ENCODE results near the gene PNCK. TPM values are rescaled to one million over a fixed set of nuclear protein-coding genes. Genes with fewer than 3 reads are reported as not detected.

PNCK gene
- total RNA-seq, 2 donors from 2014 or later: 0.50 to 1.2 TPM

GRCh38 chrX:153626863-153627674, 46.5 kb downstream of the PNCK start:
- DNase-seq: no peak
- H3K27ac Mint-ChIP-seq: no peak overlapping the region
- peaks cover 0 to 4% of the 10 kb centered on the region in 2 donors for H3K9me3 Mint-ChIP-seq
- no peaks in the 10 kb centered on the region for H3K4me1 Mint-ChIP-seq (ENCODE audit: low read depth)
- peaks cover 7% of the 10 kb centered on the region for H3K27me3 Mint-ChIP-seq (ENCODE audit: low read depth)
- ATAC-seq (replicated peaks in 1 of 2): no peak
- H3K4me3 Mint-ChIP-seq: no peak overlapping the region
- H3K36me3 Mint-ChIP-seq (ENCODE audit: insufficient read depth in 2 of 2): peaks cover 0 to 4% of the 10 kb centered on the region in 2 donors

DNA sequence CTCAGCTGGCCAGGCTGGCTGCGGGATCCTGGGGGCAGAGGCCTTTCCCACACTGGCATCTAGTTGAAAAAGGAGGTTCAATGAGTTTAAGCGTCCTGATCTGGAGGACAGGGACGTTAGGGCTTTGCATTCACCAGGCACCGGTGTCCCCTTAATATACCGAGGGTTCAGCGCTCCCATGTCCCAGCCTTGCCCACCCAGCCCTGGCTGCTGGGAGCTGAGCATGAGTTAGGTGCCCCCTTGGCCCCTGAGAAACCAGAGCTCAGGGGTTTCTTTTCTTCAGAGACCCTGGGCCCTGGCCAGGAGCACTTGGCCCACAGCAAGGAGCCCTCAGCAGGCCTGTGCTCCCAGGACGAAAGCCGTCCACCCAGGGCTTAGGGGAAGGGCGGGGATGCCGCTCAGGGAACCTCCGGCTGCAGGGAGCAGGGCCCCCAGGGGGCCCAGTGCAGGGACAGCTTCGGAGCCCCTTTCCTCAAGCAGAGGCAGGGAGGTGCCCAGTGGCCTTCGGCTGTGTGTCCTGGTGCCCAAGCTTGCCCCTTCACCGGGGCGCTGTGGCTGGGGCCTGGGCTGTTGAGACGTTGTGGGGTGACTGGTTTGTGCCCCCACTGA, 47.5 kb downstream of the PNCK start:
- no peak overlapping the region for H3K27ac Mint-ChIP-seq
- peaks cover 0 to 3% of the 10 kb centered on the region in 2 donors for H3K9me3 Mint-ChIP-seq
- DNase-seq: no peak
- H3K36me3 Mint-ChIP-seq (ENCODE audit: insufficient read depth in 2 of 2): peaks cover 0 to 3% of the 10 kb centered on the region in 2 donors
- no peak for ATAC-seq (replicated peaks in 1 of 2)
- peaks cover 4% of the 10 kb centered on the region for H3K27me3 Mint-ChIP-seq (ENCODE audit: low read depth)
- no peaks in the 10 kb centered on the region for H3K4me1 Mint-ChIP-seq (ENCODE audit: low read depth)
- H3K4me3 Mint-ChIP-seq: no peak overlapping the region

GRCh38 chrX:153625271-153626024, 48.2 kb downstream of the PNCK start:
- no peak for DNase-seq
- ATAC-seq (replicated peaks in 1 of 2): no peak
- Mint-ChIP-seq H3K9me3 (no peaks in the 10 kb centered on the region), H3K36me3 (ENCODE audit: insufficient read depth in 2 of 2) (no peaks in the 10 kb centered on the region), H3K27ac (no peak overlapping the region), H3K4me1 (ENCODE audit: low read depth) (no peaks in the 10 kb centered on the region), H3K4me3 (no peak overlapping the region), H3K27me3 (ENCODE audit: low read depth) (no peaks in the 10 kb centered on the region)

GRCh38 chrX:153624196-153625091, 49.2 kb downstream of the PNCK start:
- Mint-ChIP-seq H3K27me3 (ENCODE audit: low read depth) (no peaks in the 10 kb centered on the region), H3K4me1 (ENCODE audit: low read depth) (no peaks in the 10 kb centered on the region), H3K27ac (no peak overlapping the region), H3K36me3 (ENCODE audit: insufficient read depth in 2 of 2) (no peaks in the 10 kb centered on the region), H3K4me3 (no peak overlapping the region), H3K9me3 (no peaks in the 10 kb centered on the region)
- ATAC-seq (replicated peaks in 1 of 2) (no peak), DNase-seq (no peak)

DNA sequence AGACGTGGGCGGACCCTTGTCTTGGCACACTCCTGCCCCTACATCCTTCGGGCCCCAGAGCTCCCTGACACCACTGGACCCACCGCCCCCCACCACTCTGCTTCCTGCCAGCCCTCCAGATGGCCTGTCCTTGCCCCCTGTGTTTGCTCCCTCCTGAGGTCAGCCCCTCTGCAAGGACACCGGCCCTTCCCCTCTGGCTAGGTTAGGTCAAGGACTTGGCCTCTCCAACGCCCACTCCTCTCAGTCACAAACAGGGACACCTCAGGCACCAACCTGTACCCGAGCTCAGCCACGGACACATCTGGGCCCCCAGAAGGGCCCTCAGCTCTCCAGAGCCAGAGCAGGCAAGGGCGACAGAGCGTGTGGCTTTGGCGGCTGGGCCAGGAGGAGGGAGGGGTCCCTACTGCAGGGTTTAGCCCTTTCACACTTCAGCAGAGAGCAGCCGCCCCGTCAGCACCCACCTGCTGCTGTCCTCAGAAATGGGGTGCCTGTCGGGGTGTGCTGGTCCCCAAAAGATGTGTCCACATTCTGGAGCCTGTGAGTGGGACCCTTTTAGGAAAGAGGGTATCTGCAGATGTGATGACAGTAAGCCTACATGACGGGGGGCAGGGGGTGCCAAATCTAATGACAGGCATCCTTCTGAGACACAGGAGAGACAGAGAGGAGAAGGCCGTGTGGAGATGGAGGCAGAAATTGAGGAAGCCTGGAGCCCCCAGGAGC, 50.1 kb downstream of the PNCK start:
- H3K27ac Mint-ChIP-seq: no peak overlapping the region
- H3K27me3 Mint-ChIP-seq (ENCODE audit: low read depth): peaks cover 6% of the 10 kb centered on the region
- DNase-seq: no peak
- no peaks in the 10 kb centered on the region for H3K36me3 Mint-ChIP-seq (ENCODE audit: insufficient read depth in 2 of 2)
- no peaks in the 10 kb centered on the region for H3K9me3 Mint-ChIP-seq
- H3K4me3 Mint-ChIP-seq: no peak overlapping the region
- ATAC-seq (replicated peaks in 1 of 2): no peak
- no peaks in the 10 kb centered on the region for H3K4me1 Mint-ChIP-seq (ENCODE audit: low read depth)

GRCh38 chrX:153622661-153623309, 50.8 kb downstream of the PNCK start:
- ATAC-seq (replicated peaks in 1 of 2) (no peak), DNase-seq (no peak)
- Mint-ChIP-seq H3K27ac (no peak overlapping the region), H3K4me1 (ENCODE audit: low read depth) (no peaks in the 10 kb centered on the region), H3K9me3 (no peaks in the 10 kb centered on the region), H3K36me3 (ENCODE audit: insufficient read depth in 2 of 2) (no peaks in the 10 kb centered on the region), H3K4me3 (no peak overlapping the region), H3K27me3 (ENCODE audit: low read depth) (peaks cover 12% of the 10 kb centered on the region)

- no peak overlapping the region for H3K4me3 Mint-ChIP-seq
- no peaks in the 10 kb centered on the region for H3K4me1 Mint-ChIP-seq (ENCODE audit: low read depth)
- H3K27me3 Mint-ChIP-seq (ENCODE audit: low read depth): peaks cover 19% of the 10 kb centered on the region
- H3K9me3 Mint-ChIP-seq: no peaks in the 10 kb centered on the region
- H3K36me3 Mint-ChIP-seq (ENCODE audit: insufficient read depth in 2 of 2): no peaks in the 10 kb centered on the region
- ATAC-seq (replicated peaks in 1 of 2): no peak
- H3K27ac Mint-ChIP-seq: no peak overlapping the region
- no peak for DNase-seq
Observed at GRCh38 chrX:153621949-153622598, 51.5 kb downstream of the PNCK start.

DNA sequence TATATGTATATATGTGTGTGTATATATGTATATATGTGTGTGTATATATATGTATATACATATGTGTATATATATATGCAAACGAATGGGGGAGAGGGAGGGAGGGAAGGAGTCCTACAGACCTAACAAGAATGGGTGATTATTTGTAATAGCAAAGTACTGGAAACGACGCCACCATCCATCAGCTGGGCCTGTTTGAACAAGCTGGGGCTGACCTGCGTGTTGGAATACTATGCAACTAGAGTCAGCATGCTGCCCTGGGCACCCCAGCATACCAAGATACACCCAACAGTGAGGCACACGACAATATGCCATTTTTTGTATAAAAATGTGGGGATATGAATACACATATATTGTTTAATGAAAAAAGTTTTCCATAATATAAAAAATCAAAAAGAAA, 53.0 kb downstream of the PNCK start:
- Mint-ChIP-seq H3K4me3 (no peak overlapping the region), H3K27ac (no peak overlapping the region), H3K9me3 (no peaks in the 10 kb centered on the region), H3K27me3 (ENCODE audit: low read depth) (peaks cover 19% of the 10 kb centered on the region), H3K36me3 (ENCODE audit: insufficient read depth in 2 of 2) (no peaks in the 10 kb centered on the region), H3K4me1 (ENCODE audit: low read depth) (no peaks in the 10 kb centered on the region)
- ATAC-seq (replicated peaks in 1 of 2) (no peak), DNase-seq (no peak)

Other genes starting within 250 kb of the PNCK start
- 1 to 10 TPM; 2.7 to 2.8 TPM for gene TREX2, start 227.8 kb downstream of the PNCK start, total RNA-seq
- gene HAUS7, start 203.2 kb downstream of the PNCK start, total RNA-seq: 10 to 100 TPM; 27.7 to 40.0 TPM
- not detected for gene BGN, start 178.8 kb downstream of the PNCK start, total RNA-seq
- gene ATP2B3, start 156.2 kb downstream of the PNCK start, total RNA-seq: not detected
- gene CCNQ, start 74.7 kb downstream of the PNCK start, total RNA-seq: 10 to 100 TPM; 16.8 to 20.3 TPM
- not detected for gene DUSP9, start 26.6 kb downstream of the PNCK start, total RNA-seq
- gene SLC6A8, start 14.1 kb upstream of the PNCK start, total RNA-seq: 1 to 10 TPM; 1.8 to 2.2 TPM
- gene BCAP31, start 50.6 kb upstream of the PNCK start, total RNA-seq: 10 to 100 TPM; 91.5 to 94.1 TPM
- 1 to 10 TPM; 8.0 to 8.3 TPM for gene ABCD1, start 51.0 kb upstream of the PNCK start, total RNA-seq
- 1 to 10 TPM in 1 of 2 donors, under 1 TPM in 1; 0.77 to 1.7 TPM for gene PLXNB3, start 90.4 kb upstream of the PNCK start, total RNA-seq
- gene SRPK3, start 107.2 kb upstream of the PNCK start, total RNA-seq: not detected
- 10 to 100 TPM; 34.0 to 41.0 TPM for gene IDH3G, start 120.6 kb upstream of the PNCK start, total RNA-seq
- gene SSR4, start 120.9 kb upstream of the PNCK start, total RNA-seq: 100 to 1,000 TPM; 150 to 192 TPM
- gene PDZD4, start 156.7 kb upstream of the PNCK start, total RNA-seq: 1 to 10 TPM in 1 of 2 donors, under 1 TPM in 1; 0.82 to 5.0 TPM
- 1 to 10 TPM; 1.8 to 2.1 TPM for gene L1CAM, start 212.4 kb upstream of the PNCK start, total RNA-seq
- not detected for gene AVPR2, start 230.9 kb upstream of the PNCK start, total RNA-seq